OCI-LY7 (cell line): ENCODE measurements around the gene ACKR2. TPM values are rescaled to one million over a fixed set of nuclear protein-coding genes. Genes with fewer than 3 reads are reported as not detected.

Experiments
- BruUV-seq: library from RNA; stranded (reverse); fragments of 400-500 nt; replicated peaks from 2 replicates; lab custom pipeline; 2021; lab: Mats Ljungman, UMichigan
- CTCF ChIA-PET: fragments of 300-600 bp; sonication (Branson Sonifier 250); formaldehyde crosslinking; loops from one replicate; lab custom pipeline; 2022; ENCODE audit warnings: antibody characterized with exemption; ENCODE audit not compliant: unreplicated experiment; lab: Charles Lee
- POLR2A ChIA-PET: fragments of 300-600 bp; sonication (Branson Sonifier 250); formaldehyde crosslinking; loops from one replicate; lab custom pipeline; 2022; ENCODE audit warnings: antibody characterized with exemption; lab: Charles Lee
- DNase-seq: peaks from one replicate; pipeline ENCODE4 v3.0.0-alpha.2; 2015; ENCODE audit warnings: low spot score
- H2AFZ ChIP-seq: fragments of 200-600 bp; sonication (generic), shearing (Covaris generic); 2 replicates; pipeline ENCODE4 v1.6.1; 2014; ENCODE audit warnings: mild to moderate bottlenecking, antibody characterized with exemption, low read length, moderate library complexity
- H3K27ac ChIP-seq: fragments of 200-600 bp; sonication (generic); 2 replicates; pipeline ENCODE4 v1.5.1; 2014; ENCODE audit warnings: mixed run types, low read depth, mild to moderate bottlenecking, moderate library complexity, low read length, inconsistent platforms; ENCODE audit not compliant: poor library complexity, severe bottlenecking
- H3K36me3 ChIP-seq: fragments of 200-600 bp; sonication (generic); 2 replicates; pipeline ENCODE4 v1.6.1; 2014; ENCODE audit warnings: mild to moderate bottlenecking, antibody characterized with exemption, low read length, moderate library complexity, mixed read lengths; ENCODE audit not compliant: insufficient read depth
- H3K4me1 ChIP-seq: fragments of 200-600 bp; sonication (generic); 2 replicates; pipeline ENCODE4 v1.5.1; 2014; ENCODE audit warnings: mild to moderate bottlenecking, low read length; ENCODE audit not compliant: insufficient read depth, poor library complexity, severe bottlenecking
- H3K4me2 ChIP-seq: fragments of 200-600 bp; sonication (generic); 2 replicates; pipeline ENCODE4 v1.6.1; 2014; ENCODE audit warnings: mild to moderate bottlenecking, low read length
- H3K4me3 ChIP-seq: fragments of 200-600 bp; sonication (generic); 2 replicates; pipeline ENCODE4 v1.5.1; 2014; ENCODE audit warnings: mild to moderate bottlenecking, low read depth, low read length; ENCODE audit not compliant: poor library complexity, severe bottlenecking
- H3K79me2 ChIP-seq: fragments of 200-600 bp; sonication (generic); 2 replicates; pipeline ENCODE4 v1.6.1; 2016; ENCODE audit warnings: low read depth, mild to moderate bottlenecking, low read length, moderate library complexity, mixed read lengths; ENCODE audit not compliant: insufficient read depth
- H3K9me2 ChIP-seq: fragments of 200-600 bp; sonication (generic); 2 replicates; pipeline ENCODE4 v1.6.1; 2016; ENCODE audit warnings: mild to moderate bottlenecking, low read length, mixed read lengths; ENCODE audit not compliant: insufficient read depth
- H3K9me3 ChIP-seq: fragments of 200-600 bp; sonication (generic); 2 replicates; pipeline ENCODE4 v1.6.1; 2014; ENCODE audit warnings: mild to moderate bottlenecking, mixed run types, low read length, mixed read lengths
- H4K20me1 ChIP-seq: fragments of 200-600 bp; sonication (generic); 2 replicates; pipeline ENCODE4 v1.6.1; 2014; ENCODE audit warnings: mild to moderate bottlenecking, antibody characterized with exemption, low read length, moderate library complexity, mixed read lengths; ENCODE audit not compliant: insufficient read depth
- CTCF ChIP-seq: fragments of 200-600 bp; sonication (generic); conservative IDR thresholded peaks from 2 replicates; pipeline ENCODE4 v1.5.1; 2014; ENCODE audit warnings: mild to moderate bottlenecking, antibody characterized with exemption, low read length, moderate library complexity, mixed read lengths
- EZH2phosphoT487 ChIP-seq: fragments of 200-600 bp; sonication (generic); IDR thresholded peaks from 2 replicates; pipeline ENCODE4 v1.6.1; 2018; ENCODE audit warnings: low read depth, borderline replicate concordance, mild to moderate bottlenecking, mixed run types, antibody characterized with exemption, low read length, moderate library complexity, mixed read lengths
- intact Hi-C: fragments of 100-400 bp; cut with micrococcal nuclease; formaldehyde crosslinking; loops from one replicate; pipeline ENCODE4 v1.10.0; 2022; ENCODE audit not compliant: unreplicated experiment
- total RNA-seq, 2 experiments: library from RNA; depleted of rRNA in 1 of 2; stranded (reverse); fragments of >200 nt in 1 of 2; shearing (Covaris generic) in 1 of 2; gene quantifications; 2 replicates each; pipeline ENCODE4 v1.2.3, GENCODE V29; 2014 to 2022

ACKR2 gene
- total RNA-seq, 2 experiments from 2014 or later, result 2.9 TPM; not detected in 1

- intact Hi-C loops, result no loop called here
- Histone ChIP-seq H3K27ac (no peak overlapping the region), H4K20me1 (no peaks in the 10 kb centered on the region), H3K4me3 (no peak overlapping the region), H3K9me2 (no peaks in the 10 kb centered on the region), H3K4me1 (peaks cover 13% of the 10 kb centered on the region), H3K4me2 (no peak overlapping the region), H2AFZ (no peak overlapping the region), H3K9me3 (no peaks in the 10 kb centered on the region), H3K79me2 (no peaks in the 10 kb centered on the region), H3K36me3 (no peaks in the 10 kb centered on the region)
- CTCF ChIA-PET, result no interaction called here
- POLR2A ChIA-PET, result interaction anchor here (0.5 to 0.7 kb wide), 3 partner anchors 262 to 791 kb away, joined by 3 read pairs; no protein-coding TSS in a partner anchor
- TF ChIP-seq CTCF (no peak), EZH2phosphoT487 (no peak)
- no peak for DNase-seq
- no TSS peak for BruUV-seq
Observed at GRCh38 chr3:42851228-42851834, 42.1 kb downstream of the ACKR2 start.

GRCh38 chr3:42852441-42852840 is 43.2 kb downstream of the ACKR2 start:
- Histone ChIP-seq H3K4me2 (no peak overlapping the region), H4K20me1 (no peaks in the 10 kb centered on the region), H3K79me2 (no peaks in the 10 kb centered on the region), H3K36me3 (no peaks in the 10 kb centered on the region), H3K4me1 (peaks cover 4% of the 10 kb centered on the region), H3K9me3 (no peaks in the 10 kb centered on the region), H3K27ac (no peak overlapping the region), H3K4me3 (no peak overlapping the region), H2AFZ (no peak overlapping the region), H3K9me2 (no peaks in the 10 kb centered on the region)
- POLR2A ChIA-PET, result no interaction called here
- DNase-seq, result no peak
- BruUV-seq, result no TSS peak
- intact Hi-C loops, result no loop called here
- CTCF ChIA-PET, result no interaction called here
- TF ChIP-seq CTCF (no peak), EZH2phosphoT487 (no peak)

GRCh38 chr3:42853056-42853455 is 43.8 kb downstream of the ACKR2 start:
- POLR2A ChIA-PET, result no interaction called here
- H3K9me3 ChIP-seq, result no peaks in the 10 kb centered on the region
- H3K9me2 ChIP-seq, result no peaks in the 10 kb centered on the region
- H3K27ac ChIP-seq, result no peak overlapping the region
- TF ChIP-seq CTCF (no peak), EZH2phosphoT487 (no peak)
- DNase-seq, result no peak
- intact Hi-C loops, result no loop called here
- no peaks in the 10 kb centered on the region for H4K20me1 ChIP-seq
- BruUV-seq, result no TSS peak
- no peaks in the 10 kb centered on the region for H3K79me2 ChIP-seq
- H3K36me3 ChIP-seq, result no peaks in the 10 kb centered on the region
- H3K4me3 ChIP-seq, result no peak overlapping the region
- H3K4me1 ChIP-seq, result no peaks in the 10 kb centered on the region
- CTCF ChIA-PET, result no interaction called here
- H3K4me2 ChIP-seq, result no peak overlapping the region
- no peak overlapping the region for H2AFZ ChIP-seq
